ENCODE measurements around the gene KCMF1. TPM values are rescaled to one million over a fixed set of nuclear protein-coding genes. Genes with fewer than 3 reads are reported as not detected.

The KCMF1 gene

GRCh38 chr2:85104228-85104627 is 133.3 kb downstream of the KCMF1 start:
- no CpG with 5 or more reads among the region's 1 CpG for WGBS, 2 donors (ENCODE audit: extremely low coverage in 2 of 2, insufficient read length in 2 of 2, insufficient replicate concordance in 1 of 2)
- no peak overlapping the region for H3K4me2 ChIP-seq (ENCODE audit: insufficient read depth, low read length, poor library complexity, severe bottlenecking)
- H3K27me3 ChIP-seq (ENCODE audit: control insufficient read depth in 3 of 3, insufficient read depth in 3 of 3, low read depth in 1 of 3, low read length in 3 of 3): no peaks in the 10 kb centered on the region
- H3K23ac ChIP-seq (ENCODE audit: low read depth, low read length, poor library complexity): no peak overlapping the region
- H3K18ac ChIP-seq (ENCODE audit: low read length): no peak overlapping the region
- no peak overlapping the region for H2BK120ac ChIP-seq (ENCODE audit: low read depth, low read length)
- no peaks in the 10 kb centered on the region for H3K9me3 ChIP-seq (replicated peaks in 1 of 2; ENCODE audit: control insufficient read depth in 2 of 2, insufficient read depth in 1 of 2, low read depth in 1 of 2, low read length in 2 of 2)
- no peak overlapping the region for H2AK5ac ChIP-seq (ENCODE audit: low read depth, low read length)
- no peak overlapping the region for H3K4me3 ChIP-seq (ENCODE audit: low read length in 2 of 2)
- DNase-seq (ENCODE audit: low spot score): no peak
- H3K27ac ChIP-seq (replicated peaks; ENCODE audit: low read length): no peak overlapping the region
- H4K8ac ChIP-seq (ENCODE audit: low read depth, low read length): no peak overlapping the region
- H3K36me3 ChIP-seq (replicated peaks in 1 of 2; ENCODE audit: control insufficient read depth in 2 of 2, insufficient read depth in 2 of 2, low read length in 2 of 2): no peaks in the 10 kb centered on the region
- no peak overlapping the region for H2BK5ac ChIP-seq (ENCODE audit: low read length)
- no peak overlapping the region for H3K9ac ChIP-seq (ENCODE audit: low read depth, low read length, poor library complexity)
- H2AFZ ChIP-seq (ENCODE audit: low read length): no peak overlapping the region
- H3K4ac ChIP-seq (ENCODE audit: low read length): no peak overlapping the region
- no peak overlapping the region for H4K91ac ChIP-seq (ENCODE audit: low read depth, low read length, poor library complexity)
- no peak overlapping the region for H2BK12ac ChIP-seq (ENCODE audit: low read length)
- H3K14ac ChIP-seq (ENCODE audit: low read length): no peak overlapping the region
- no peaks in the 10 kb centered on the region for H3K79me1 ChIP-seq (ENCODE audit: low read depth, low read length)
- no peaks in the 10 kb centered on the region for H3K4me1 ChIP-seq (ENCODE audit: control insufficient read depth in 2 of 2, insufficient read depth in 1 of 2, low read depth in 1 of 2, low read length in 2 of 2)
- no peak overlapping the region for H2BK15ac ChIP-seq (ENCODE audit: low read length)

DNA sequence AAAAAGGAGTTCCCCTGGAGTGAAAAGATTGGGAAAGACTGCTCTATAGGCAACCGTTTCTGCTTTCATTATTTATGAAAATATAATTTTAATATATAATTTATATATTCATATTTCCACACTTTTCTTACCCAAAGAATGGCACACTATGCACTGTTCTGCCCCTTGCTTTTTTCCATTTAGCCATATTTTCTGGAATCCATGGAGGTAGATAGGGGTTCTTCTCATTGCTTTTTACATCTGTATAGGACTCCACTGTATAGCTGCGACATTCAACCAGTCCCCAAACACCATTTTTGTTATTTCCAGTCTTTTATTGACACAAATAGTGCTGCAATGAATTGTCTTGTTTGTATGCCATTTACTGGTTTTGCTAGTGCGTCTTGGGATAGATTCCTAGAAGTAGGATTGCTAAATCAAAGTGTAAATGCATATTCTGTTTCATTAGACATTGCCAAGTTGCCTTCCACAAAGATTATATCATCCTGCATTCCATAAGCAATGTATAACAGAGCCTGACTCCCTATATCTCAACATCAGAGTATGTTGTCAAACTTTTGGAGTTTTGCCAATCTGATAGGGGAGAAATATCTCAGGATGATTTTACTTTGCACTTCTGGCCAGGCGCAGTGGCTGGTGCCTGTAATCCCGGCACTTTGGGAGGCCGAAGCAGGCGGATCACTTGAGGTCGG is 135.7 kb downstream of the KCMF1 start:
- WGBS, 2 donors (ENCODE audit: extremely low coverage in 2 of 2, insufficient read length in 2 of 2, insufficient replicate concordance in 1 of 2): no CpG with 5 or more reads among the region's 8 CpGs
- DNase-seq (ENCODE audit: low spot score): no peak
- H3K18ac ChIP-seq (ENCODE audit: low read length): no peak overlapping the region
- no peaks in the 10 kb centered on the region for H3K79me1 ChIP-seq (ENCODE audit: low read depth, low read length)
- no peak overlapping the region for H3K27ac ChIP-seq (replicated peaks; ENCODE audit: low read length)
- no peaks in the 10 kb centered on the region for H3K36me3 ChIP-seq (replicated peaks in 1 of 2; ENCODE audit: control insufficient read depth in 2 of 2, insufficient read depth in 2 of 2, low read length in 2 of 2)
- no peak overlapping the region for H3K4me2 ChIP-seq (ENCODE audit: insufficient read depth, low read length, poor library complexity, severe bottlenecking)
- H4K91ac ChIP-seq (ENCODE audit: low read depth, low read length, poor library complexity): no peak overlapping the region
- no peak overlapping the region for H2BK120ac ChIP-seq (ENCODE audit: low read depth, low read length)
- H3K27me3 ChIP-seq (ENCODE audit: control insufficient read depth in 3 of 3, insufficient read depth in 3 of 3, low read depth in 1 of 3, low read length in 3 of 3): no peaks in the 10 kb centered on the region
- H3K4ac ChIP-seq (ENCODE audit: low read length): no peak overlapping the region
- H3K14ac ChIP-seq (ENCODE audit: low read length): no peak overlapping the region
- H4K8ac ChIP-seq (ENCODE audit: low read depth, low read length): no peak overlapping the region
- no peak overlapping the region for H2AFZ ChIP-seq (ENCODE audit: low read length)
- H2BK5ac ChIP-seq (ENCODE audit: low read length): no peak overlapping the region
- H3K4me1 ChIP-seq (ENCODE audit: control insufficient read depth in 2 of 2, insufficient read depth in 1 of 2, low read depth in 1 of 2, low read length in 2 of 2): no peaks in the 10 kb centered on the region
- H3K9ac ChIP-seq (ENCODE audit: low read depth, low read length, poor library complexity): no peak overlapping the region
- no peak overlapping the region for H2AK5ac ChIP-seq (ENCODE audit: low read depth, low read length)
- H2BK15ac ChIP-seq (ENCODE audit: low read length): no peak overlapping the region
- H2BK12ac ChIP-seq (ENCODE audit: low read length): no peak overlapping the region
- H3K9me3 ChIP-seq (replicated peaks in 1 of 2; ENCODE audit: control insufficient read depth in 2 of 2, insufficient read depth in 1 of 2, low read depth in 1 of 2, low read length in 2 of 2): no peaks in the 10 kb centered on the region
- no peak overlapping the region for H3K23ac ChIP-seq (ENCODE audit: low read depth, low read length, poor library complexity)
- H3K4me3 ChIP-seq (ENCODE audit: low read length in 2 of 2): no peak overlapping the region

Small RNAs within 50 kb of the gene (small RNA-seq; reads per million reads assigned to genes)
- not detected for gene AC078974.1 (ENCODE audit: insufficient read depth)

Data from neuronal stem cell (in vitro differentiated cells).